Hippocampal formation (tissue), 2 donors: ENCODE measurements around the gene PLA2G1B.
"Not testable (repeated sequence)": the region's sequence is repeated elsewhere in the genome, so short reads cannot be mapped to it uniquely, and the experiment has no call there.

Experiments used
- DNase-seq, 2 donors: peaks; one replicate each; lab custom pipeline; 2025; lab: John Stamatoyannopoulos, UW

PLA2G1B gene

DNA sequence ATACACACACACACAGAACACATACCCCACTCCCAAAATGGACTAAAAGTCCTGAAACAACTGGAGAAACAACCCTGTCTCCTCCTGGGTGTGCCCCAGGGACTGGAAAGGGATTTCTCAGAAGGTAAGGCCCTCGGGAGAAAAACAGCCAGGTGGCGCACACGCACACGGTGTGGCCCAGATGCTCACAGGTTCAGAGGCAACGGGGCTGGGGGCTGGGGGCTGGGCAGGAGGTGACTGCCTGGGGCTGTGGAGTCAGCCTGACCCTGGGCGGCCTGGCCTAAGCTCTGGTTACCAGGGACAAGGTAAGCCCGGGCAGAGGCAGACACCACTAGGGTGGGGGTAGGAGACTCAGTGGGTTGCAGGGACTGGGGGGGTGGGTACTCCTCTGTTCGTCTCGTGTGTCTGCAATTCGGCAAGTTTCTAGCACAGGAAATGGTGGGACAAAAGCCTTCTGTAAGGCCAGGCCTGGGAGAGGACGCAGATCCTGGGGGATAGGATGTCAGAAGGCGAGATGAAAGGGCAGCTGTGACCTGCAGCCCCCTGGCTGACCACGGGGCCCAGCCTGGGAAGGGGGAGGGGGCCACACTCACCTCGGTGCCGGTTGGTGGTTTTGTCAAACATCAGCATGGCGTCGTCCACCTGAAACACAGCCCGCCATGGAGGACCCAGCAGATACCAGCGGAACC lies 31.0 kb upstream of the PLA2G1B start:
- DNase-seq: no peak

DNA sequence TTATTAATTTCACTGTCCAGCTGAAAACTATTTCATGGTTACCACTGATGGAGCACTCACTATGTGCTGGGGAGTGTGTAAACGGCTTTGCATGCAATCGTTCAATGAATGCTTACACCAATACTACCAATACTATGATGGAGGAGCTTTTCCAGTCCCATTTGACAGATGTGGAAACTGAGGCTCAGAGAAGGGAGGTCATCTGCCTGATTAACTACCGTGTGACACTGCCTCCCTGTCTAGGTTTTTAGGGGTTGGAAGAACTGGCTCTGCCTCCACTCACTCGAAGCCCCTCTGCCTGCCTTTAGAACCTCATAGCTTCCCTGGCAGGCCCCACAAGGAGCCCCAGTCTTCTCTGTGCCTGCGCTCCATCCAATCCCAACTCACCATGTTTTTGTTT lies 29.5 kb upstream of the PLA2G1B start:
- no peak for DNase-seq

DNA sequence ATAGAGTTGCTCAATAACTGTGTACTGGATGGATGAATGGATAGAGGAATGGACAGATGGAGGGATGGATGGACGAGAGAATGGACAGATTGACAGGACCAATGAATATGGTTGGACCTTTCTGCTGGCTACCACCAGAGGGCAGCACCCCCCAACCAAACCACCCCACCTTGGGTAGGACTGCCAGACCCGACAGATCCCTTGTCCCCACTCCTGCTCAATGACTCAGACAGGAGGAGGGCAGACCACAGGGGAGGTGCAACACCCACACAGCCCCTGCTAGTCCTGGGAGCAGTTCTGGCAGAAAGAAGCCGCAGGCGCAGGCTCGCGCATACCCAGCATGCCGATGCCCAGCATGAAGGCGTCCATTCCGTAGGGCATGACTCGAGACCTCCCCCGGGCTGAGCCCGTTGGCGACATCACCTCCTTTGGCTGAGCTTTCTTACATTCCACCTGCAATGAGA lies 29.0 kb upstream of the PLA2G1B start:
- peak; percentile 69 to 70 for DNase-seq

DNA sequence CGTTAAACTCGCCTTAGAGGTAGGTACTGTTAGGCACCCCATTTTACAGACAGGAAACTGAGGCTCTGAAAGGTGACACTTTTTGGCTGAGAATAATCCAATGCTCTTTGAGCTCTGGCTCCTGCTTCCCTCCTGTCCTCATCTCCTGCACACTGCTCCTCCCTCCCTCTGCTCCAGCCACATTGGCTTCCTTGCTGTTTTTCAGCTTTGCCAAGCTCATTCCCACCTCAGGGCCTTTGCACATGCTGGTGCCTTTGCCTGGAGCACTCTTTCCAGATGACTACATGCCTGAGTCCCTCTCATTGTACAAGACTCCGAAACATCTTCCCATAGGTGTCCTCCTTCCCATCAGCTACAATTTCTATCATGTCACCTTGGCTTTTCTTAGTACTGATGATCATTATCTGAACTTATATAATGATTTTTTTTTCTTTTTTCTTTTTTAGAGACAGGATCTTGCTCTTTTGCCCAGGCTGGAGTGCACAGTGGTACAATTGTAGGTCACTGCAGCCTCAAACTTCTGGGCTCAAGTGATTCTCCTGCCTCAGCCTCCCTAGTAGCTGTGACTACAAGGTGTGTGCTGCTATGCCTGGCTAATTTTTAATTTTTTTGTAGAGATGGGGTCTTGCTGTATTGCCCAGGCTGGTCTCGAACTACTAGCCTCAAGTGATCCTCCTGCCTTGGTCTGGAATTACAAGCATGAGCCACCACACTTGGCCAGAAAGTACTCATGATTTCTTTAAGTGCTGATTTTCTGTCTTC lies 26.2 kb upstream of the PLA2G1B start:
- no peak for DNase-seq

DNA sequence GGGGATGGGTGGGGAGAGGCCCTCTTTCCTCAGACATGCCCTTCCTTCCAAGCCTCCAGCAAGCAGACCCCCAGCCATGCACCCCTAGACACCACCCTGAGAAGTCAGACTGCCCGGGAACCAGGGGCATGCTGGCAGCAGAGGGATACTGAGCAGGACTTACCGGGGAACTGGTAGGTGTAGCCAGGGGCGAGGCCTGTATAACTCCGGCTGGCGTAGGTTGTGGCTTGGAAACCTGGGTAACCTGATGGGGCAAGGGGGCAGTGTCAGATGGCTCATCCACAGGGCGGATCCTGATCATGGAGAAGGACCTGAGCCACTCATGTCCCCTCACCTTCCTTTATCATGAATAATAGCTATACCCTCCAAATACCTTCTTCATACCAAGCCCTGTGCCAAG lies 25.6 kb upstream of the PLA2G1B start:
- DNase-seq: no peak

DNA sequence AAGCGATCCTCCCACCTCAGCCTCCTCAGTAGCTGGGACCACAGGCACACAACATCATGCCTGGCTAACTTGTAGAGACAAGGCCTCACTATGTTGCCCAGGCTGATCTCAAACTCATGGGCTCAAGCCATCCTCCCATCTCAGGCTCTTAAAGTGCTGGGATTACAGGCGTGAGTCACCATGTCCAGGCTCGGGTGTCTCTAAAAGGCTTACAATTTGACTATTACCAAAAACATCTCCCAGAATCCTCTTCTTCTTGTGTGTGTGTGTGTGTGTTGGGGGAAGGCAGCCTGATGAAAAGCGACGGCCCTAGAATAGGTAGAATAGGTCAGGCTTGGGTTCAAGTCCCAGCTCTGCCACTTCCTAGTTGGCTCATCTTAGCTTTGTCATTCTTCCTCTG lies 24.5 kb upstream of the PLA2G1B start:
- no peak for DNase-seq

DNA sequence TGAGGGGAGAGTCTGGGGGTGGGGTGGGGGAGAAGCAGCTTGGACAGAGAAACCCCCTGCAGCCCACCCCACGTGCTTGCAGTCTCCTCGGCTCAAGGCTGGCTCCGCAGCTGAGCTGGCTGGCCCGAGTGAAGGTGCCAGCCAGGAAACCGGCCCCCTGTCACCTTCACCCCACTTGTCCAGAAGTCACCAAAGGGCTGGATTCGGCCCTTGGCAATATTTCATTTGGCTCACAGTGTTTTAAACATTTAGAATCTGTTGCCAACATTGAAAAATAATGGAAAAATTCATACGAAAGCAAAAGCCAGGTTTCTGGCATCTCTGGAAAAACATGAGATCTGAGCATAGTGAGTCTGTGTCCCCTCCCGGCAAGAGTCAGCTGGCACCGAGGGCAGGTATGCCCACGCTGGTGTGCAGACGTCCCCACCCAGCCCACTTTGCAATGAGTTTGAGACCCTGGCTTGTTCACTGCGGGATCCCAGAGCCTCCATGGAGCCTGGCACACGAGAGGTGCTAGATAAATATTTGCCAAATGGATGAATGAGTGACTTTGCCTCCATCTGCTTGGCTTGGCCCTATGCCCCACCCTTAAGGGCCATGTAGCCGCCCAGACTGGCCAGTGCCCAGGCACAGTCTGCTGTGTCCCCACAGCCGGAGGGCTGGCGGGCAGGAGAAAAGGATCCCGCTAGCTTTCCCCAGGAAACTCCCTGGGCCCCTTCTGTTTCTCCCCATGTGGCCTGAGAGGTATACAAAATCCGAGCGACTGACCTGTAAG lies 23.2 kb upstream of the PLA2G1B start:
- DNase-seq: no peak

DNA sequence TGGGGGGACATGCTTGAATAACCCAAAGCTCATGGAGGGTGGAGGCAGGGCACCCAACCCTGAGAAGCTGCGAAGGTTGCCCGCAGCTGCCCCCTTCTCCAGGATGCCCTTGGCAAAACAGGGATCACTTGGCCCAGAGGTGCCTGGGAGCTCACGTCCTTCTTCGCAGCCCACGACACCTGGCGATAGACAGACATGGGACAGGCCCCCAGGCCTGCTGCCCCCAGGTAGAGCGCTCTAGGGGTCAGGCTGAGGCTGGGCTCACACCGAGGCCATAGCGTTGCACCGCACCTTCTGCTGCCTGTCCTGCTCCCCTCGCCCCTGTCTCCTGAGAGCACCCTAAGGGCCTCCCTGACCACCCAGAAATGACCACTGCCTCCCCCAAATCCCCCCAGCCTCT lies 20.2 kb upstream of the PLA2G1B start:
- DNase-seq: no peak

DNA sequence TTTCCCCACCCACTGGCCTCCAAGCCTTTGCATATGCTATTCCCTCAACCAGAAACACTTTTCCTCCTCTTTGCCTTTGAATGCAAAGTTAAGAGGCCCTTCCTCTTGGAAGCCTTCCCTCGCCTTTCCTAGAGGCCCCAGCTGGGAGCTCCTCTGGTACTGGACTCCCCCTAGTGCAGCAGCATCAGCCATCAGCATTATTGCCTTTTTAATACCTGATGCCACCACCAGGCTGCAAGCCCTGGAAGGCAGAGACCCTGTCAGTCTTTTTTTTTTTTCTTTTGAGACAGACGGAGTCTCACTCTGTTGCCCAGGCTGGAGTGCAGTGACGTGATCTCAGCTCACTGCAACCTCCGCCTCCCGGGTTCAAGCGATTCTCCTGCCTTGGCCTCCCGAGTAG lies 19.1 kb upstream of the PLA2G1B start:
- DNase-seq: no peak

DNA sequence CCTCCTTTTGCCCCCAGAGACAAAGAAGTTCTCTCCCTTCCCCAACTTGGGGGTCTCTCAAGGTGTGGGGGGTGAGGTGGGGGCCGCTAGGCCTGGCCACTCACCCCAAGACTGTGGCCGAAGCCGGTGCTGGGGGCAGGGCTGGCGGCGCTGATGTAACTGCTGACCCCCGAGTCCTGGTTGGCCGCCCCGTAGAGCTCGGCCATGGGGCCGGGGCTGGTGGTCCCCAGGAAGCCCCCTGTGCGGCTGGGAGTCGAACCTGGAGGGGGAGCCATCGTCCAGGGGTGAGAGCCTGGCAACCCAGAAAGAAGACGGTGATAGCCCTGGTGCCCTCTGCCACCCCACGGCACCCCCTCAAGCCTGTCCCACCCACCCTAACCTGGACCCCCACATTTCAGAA lies 18.5 kb upstream of the PLA2G1B start:
- DNase-seq: no peak

DNA sequence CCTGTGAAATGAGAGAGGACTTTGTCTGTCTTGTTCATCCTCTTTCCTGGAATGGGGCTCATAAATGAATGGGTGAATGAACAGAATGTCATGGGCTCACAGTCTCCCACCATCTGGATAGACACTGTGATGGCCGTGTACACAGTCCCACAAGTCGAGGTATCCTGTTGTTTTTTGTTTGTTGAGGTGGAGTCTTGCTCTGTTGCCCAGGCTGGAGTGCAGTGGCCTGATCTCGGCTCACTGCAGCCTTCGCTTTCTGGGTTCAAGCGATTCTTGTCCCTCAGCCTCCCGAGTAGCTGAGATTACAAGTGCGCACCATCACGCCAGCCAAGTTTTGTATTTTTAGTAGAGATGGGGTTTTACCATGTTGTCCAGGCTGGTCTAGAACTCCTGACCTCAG lies 16.1 kb upstream of the PLA2G1B start:
- DNase-seq: no peak

DNA sequence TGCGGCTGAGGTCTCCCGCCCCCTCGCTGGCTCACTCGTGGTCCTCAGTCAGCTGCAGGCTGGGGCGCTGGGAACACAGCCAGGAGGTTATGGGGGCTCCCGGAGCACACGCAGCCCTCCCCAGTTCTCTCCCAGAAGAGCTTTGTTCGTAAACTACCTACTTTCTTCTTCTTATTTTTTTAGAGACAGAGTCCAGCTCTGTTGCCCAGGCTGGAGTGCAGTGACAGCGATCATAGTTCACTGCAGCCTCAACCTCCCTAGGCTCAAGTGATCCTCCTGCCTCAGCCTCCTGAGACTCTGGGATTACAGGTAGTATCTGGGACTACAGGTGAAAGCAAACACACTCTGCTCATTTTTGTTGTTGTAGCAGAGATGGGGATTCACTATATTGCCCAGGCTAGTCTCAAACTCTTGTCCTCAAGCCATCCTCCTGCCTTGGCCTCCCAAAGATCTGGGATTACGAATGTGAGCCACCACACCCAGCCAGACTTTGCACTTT lies 15.5 kb upstream of the PLA2G1B start:
- DNase-seq: no peak

DNA sequence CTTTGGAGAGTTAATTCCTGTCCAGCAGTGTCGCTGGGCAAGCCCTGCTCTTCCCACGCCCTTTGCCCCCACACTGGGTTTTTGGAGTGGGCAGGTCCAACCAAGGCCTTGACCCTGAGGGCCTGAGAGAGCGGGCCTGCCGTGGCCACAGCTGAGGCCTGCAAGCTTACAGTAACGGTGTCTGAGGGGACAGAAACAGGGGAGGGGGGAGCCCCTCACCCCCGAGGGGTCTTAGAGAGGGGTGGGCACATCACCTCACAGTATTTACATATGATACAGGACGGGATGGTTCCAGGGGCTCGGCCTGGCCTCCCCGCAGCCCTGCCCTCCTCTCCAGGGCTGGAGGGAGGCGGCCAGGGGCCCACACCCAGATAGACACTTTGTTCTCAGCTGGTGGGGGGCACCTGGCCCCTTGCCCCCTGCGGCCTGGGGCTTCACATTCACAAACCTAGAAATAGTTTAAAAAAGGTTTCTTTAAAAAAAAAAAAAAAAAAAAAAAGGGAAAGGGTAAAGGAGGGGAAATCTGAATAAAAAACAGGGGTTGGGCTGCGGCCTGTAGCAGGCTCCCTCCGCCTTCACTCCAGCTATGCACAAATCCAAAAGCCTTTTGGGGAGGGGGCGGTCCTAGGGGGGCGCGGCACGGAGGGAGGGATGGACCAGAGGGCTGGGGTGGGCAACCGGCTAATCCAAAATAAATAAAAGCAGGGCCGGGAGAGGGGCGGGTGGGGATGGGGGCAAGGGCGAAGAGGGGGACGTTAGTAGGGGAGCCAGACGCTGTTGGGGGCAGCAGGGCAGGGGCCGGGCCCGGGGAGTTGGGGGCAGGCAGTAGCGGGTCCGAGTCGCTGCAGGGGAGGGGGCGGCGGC lies 14.8 kb upstream of the PLA2G1B start:
- DNase-seq: no peak

DNA sequence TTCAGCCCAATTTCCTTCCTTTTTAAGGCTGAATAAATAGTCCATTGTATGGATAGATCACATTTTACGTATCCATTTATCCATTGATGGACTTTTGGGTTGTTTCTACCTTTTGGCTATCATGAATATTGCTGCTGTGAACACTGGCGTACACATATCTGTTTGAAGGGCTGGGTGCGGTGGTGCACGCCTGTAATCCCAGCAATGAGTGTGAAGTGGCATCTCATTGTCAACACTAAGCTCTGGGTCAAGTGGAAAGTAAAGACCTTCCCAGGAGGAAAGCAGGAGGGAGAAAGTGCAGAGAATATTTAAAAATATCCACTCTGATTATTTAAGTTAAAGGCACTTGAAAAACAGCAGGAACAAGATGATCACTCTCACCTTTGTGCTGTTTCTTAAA lies 11.7 kb upstream of the PLA2G1B start:
- no peak for DNase-seq

DNA sequence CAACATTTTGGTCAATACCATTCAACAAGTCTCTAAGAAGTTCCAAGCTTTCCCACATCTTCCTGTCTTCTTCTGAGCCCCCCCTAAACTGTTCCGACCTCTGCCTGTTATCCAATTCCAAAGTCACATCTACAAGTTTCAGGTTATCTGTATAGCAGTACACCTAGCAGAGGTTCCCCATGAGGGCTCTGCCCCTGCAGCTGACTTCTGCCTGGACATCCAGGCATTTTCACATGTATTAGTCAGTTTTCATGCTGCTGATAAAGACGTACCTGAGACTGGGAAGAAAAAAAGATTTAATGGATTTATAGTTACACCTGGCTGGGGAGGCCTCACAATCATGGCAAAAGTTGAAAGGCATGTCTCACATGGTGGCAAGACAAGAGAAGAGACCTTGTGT lies 10.2 kb upstream of the PLA2G1B start:
- no peak for DNase-seq

DNA sequence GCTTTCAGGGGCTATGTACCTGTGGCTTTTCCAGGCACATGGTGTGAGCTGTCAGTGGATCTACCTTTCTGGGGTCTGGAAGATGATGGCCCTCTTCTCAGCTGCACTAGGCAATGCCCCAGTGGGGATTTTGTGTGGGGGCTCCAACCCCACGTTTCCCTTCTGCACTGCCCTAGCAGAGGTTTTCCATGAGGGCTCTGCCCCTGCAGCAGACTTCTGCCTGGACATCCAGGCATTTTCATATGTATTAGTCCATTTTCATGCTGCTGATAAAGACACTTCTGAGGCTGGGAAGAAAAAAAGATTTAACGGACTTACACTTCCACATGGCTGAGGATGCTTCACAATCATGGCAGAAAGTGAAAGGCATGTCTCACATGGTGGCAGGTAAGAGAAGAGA lies 8.8 kb upstream of the PLA2G1B start:
- not testable (repeated sequence) for DNase-seq

DNA sequence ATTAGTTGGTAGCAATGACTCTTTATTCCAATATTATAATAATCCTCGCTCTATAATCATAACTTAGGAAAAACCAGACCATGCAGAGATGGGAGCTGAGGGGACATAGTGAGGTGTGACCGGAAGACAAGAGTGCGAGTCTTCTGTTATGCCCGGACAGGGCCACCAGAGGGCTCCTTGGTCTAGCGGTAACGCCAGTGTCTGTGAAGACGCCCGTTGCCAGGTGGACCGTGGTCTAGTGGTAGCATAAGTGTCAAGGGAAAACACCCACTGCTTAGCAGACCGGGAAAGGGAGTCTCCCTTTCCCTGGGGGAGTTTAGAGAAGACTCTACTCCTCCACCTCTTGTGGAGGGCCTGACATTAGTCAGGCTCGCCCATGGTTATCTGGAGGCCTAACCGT lies 7.9 kb upstream of the PLA2G1B start:
- peak in 1 of 2 donors; percentile 4 for DNase-seq

DNA sequence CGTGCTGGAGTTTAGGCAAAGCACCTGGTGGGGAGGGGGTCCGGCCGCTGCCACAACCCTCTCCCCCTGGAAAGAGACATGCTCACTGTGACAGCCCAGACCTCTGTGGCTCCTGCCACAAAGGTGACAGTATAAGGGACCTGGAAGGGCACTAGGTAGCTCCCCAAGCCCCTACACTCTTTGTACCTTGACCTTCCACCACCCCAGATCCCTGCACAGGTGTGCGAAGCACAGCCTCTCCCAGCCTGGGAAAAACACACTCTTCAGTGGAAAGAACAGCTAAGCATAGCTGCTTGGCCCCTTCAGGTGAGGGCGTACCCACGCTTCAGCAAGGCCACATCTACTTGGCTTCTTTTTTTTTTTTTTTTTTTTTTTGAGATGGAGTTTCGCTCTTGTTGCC lies 4.9 kb upstream of the PLA2G1B start:
- no peak for DNase-seq

DNA sequence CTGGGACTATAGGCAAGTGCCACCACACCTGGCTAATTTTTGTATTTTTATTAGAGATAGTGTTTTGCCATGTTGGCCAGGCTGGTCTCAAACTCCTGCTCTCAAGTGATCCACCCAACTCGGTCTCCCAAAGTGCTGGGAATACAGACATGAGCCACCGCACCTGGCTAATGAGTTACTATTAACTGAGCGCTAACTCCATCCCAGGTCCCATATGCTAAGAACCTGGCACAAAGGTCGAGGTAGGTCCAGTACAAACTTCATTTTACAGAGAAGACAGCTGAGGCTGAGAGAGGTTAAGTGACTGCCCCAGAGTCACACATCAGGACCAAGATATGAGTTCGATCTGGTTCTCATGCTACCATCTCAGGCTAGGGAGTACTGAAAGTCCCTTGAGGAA lies 4.5 kb upstream of the PLA2G1B start:
- no peak for DNase-seq

DNA sequence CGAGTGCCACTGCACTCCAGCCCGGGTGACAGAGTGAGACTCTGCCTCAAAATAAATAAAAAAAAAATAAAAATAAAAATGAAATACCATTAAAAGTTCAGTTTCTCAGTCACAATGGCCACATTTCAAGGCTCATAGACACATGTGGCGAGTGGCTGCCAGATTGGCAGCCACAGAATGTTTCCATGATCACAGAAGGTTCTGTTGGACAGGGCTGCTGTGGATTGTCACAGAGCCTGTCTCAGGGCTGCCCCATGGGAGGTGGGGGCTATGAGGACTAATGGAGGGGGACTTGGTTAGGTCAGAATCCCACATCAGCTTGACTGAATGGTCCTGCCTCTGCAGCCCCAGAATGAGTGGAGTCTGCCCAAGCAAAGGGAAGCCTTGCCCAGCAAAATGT lies 3.8 kb upstream of the PLA2G1B start:
- DNase-seq: no peak

DNA sequence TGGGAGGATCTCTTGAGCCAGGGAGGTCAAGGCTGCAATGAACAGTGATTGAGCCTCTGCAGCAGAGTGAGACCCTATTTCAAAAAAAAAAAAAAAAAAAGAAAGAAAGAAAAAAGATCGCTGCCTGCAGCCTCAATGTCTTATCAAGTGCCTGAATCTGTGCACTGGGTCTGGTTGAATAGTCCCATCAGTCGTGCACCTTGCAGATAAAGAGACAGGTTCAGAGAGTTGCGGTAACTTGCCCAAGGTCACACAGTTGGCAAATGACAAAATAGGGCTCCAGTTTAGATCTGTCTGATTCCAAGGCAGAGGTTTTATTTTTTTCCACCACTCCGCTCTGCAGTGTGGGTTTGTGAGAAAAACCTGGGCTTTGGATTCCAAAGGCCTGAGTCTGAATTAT lies 649 bp upstream of the PLA2G1B start:
- DNase-seq: no peak
